Stimulated activated CD8-positive, alpha-beta memory T cell treated with anti-CD3 and anti-CD28 coated beads, Interleukin-4, amount 100 ng/mL, for 4 hours (primary cell): ENCODE results near the gene NIPSNAP3A.

Experiments used
- DNase-seq, 2 donors: peaks; one replicate each; pipeline ENCODE4 v3.0.0-alpha.2; 2020; ENCODE audit warnings: low read depth in 2 of 2, low spot score in 1 of 2

NIPSNAP3A gene

DNA sequence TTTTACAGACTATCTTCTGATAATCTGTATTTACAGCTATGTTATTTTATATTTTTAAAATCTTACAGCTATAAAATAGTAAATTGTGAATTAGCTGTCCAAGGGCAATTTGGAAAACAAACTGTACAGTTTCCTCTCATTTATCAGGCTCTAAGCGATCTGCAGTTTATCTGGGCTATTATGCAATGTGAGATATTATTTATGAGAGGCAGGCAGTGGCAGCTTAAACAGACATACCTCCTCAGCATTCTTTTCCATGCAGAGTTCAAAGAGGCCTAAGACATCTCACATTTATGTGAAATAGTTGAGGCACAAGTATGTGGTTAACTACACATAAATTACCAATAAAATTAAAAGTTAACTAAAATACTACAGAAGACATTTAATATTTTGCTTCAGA is 26.6 kb downstream of the NIPSNAP3A start:
- DNase-seq: no peak

DNA sequence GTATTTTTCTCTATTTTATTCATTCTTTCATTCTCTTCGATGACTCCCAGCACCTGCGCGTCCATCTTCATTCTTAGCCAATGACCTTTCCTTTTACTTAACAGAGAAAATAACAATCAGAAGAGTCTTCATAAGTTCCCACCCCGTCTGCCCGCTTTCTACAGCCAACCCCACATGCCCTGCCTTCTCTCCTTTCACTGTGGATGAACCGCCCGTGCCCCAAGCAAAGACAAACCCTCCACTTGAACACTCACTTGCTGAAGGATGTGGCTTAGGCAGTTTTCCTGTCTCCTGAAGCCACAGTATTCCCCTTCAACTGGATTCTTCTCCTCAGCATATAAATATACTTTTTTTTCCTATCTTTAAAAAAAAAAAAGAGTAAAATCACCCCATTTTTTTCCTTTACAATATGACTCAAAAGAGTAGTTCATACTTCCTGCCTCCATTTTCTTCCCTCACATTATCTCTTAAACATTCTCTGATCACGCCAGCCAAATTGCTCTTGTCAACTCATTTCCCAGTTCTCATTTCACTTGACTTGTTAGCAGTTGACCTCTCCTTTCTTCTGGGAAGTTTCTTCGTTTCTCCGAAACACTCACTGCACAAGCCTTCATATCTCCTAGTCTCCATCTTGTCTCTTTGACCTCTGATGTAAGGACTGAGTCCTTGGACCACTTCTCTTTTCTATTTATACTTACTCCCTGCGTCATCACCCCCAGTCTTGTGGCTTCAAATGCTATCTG is 27.5 kb downstream of the NIPSNAP3A start:
- no peak for DNase-seq

DNA sequence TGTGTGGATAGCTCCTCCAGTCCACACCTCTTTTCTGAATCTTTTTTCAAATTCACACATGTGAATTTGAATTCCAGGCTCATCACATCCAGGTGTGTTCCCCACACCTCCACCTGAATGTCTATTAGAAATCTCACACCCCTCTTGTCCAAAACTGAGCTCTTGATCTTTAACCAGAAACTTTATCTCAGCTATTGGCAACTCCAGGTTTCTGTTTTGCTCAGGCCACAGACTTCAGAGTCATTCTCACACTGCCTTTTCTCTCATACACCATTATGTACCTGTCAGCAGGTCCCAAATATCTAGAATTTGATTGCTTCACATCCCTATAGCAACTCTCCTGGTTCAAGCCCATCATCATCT is 28.1 kb downstream of the NIPSNAP3A start:
- no peak for DNase-seq

DNA sequence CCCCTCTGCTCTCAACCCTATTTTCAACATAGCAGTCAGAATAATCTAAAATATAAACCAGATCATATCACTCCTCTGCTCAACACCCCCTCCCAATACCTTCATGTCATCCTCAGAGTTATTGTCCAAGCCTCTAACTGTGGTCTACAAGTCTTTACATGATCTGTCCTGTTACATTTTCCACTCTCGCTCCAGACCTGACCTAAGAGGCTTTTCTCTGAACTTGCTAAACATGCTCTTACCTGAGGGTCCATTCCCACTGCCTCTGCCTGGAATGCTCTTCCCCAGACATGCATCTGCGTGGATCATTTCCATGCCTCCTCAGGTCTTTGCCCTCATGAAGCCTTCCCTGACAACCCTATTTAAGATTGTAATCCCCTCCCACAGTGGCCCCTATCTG is 28.5 kb downstream of the NIPSNAP3A start:
- DNase-seq: no peak

DNA sequence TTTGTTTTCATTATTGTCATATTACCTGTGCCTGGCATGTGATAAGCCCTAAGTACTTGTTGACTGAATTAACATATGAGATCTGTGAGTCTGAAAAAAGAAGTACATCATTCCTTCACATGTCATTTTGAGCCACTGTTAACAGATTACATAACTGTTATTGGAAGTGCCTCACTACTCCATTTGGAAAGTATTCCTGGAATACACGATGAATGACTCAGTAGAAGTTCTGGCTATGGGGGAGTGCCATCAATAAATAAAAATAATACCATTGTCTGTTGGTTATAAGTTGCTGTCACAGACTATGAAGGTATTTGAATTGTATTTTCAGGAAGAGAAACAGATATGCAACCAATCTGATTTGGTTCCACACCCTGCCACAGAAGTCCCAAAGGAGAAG is 29.3 kb downstream of the NIPSNAP3A start:
- no peak for DNase-seq

DNA sequence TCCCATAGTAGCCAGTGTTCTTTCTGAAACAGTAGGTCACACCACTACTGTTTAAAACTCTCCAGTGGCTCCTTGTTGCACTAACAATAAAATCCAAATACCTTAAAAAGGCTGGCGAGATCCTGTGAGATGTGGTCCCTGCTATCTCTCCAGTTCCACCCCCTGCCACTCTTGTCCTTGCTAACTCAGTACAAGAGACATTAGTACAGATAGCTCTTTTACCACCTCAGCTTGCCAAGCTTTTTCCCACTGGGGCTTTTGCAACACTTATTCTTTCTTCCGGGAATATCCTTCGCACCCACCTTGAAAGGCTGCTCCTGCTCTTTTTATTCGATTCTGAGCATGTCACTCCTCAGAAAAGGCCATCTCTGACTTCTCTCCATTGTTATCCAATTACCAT is 31.3 kb downstream of the NIPSNAP3A start:
- no peak for DNase-seq

DNA sequence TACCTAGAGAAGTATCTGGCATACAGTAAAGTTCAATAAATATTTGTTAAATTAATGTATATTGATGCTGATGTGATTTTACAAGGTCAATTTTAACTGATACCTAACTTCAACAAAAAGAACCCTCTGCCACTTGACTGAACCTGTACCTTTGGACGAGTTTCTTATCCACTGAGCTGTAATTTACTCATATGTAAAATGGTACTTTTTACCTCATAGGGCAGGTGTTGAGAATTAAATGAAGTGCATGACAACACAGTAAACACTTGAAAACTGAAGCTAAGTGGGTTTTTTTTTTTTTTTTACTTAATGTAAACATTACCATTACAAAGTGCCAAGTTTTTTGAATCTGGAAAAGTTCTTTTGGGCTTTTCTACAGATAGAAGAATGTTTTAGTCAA is 31.9 kb downstream of the NIPSNAP3A start:
- DNase-seq: no peak

- no peak for DNase-seq
These were observed 32.6 kb downstream of the NIPSNAP3A start for GRCh38 chr9:104779946-104780535.

- no peak for DNase-seq
These were observed 33.4 kb downstream of the NIPSNAP3A start for GRCh38 chr9:104780796-104781395.

- DNase-seq: no peak
These were observed 36.1 kb downstream of the NIPSNAP3A start for GRCh38 chr9:104783588-104783987.

GRCh38 chr9:104784098-104784497 is 36.6 kb downstream of the NIPSNAP3A start:
- DNase-seq: no peak

DNA sequence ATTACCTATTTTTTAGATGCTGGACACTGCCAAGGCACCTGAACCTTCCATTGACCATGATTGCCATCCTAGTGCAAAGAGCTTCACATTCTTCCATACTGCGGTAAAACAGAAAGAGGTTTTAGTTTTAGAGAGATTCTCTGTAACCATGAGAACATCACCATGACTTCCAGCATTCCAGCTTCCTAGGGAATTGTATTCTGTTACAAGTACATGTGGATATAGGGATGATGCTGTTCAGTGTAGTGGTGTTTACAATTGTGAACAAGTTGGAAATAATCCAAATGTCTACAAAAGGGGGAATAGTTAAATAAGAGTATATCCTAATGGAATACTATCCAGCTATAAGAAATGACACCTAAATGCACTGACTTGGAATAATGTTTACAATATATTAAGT is 38.8 kb downstream of the NIPSNAP3A start:
- DNase-seq: no peak

DNA sequence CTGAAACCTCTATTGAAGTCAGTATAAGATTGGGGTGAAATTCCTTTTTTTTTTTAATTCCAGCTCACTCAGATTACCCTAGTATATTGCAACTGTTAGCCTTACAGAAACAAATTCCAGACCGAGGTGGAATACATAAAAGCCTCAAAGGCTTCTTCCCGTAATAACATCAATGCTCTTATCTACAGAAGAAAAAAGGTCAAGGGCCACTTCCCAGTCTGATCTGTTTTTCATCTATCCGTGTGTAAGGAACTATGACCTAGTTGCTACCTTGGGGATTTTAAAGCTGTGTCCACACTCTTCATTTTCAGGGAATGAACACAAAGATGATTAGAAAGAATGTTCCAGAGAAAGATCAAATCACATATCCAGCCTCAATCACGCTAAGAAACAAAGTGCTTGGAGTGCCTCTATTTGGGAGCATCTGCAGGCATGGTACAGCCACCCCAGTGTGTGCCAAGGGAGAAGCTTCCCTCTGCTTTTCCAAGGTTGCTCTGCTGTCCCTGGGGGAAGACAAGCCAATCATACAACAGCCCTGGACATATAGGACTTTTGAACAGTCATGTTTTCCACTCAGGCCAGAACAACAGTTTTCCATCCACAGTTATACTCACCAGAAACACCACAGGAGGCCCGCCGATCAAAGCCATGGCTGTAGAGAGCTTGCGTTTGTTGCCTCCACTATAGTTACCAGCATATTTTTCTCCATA is 40.0 kb downstream of the NIPSNAP3A start:
- DNase-seq: no peak

GRCh38 chr9:104788251-104788650 is 40.8 kb downstream of the NIPSNAP3A start:
- DNase-seq: no peak

DNA sequence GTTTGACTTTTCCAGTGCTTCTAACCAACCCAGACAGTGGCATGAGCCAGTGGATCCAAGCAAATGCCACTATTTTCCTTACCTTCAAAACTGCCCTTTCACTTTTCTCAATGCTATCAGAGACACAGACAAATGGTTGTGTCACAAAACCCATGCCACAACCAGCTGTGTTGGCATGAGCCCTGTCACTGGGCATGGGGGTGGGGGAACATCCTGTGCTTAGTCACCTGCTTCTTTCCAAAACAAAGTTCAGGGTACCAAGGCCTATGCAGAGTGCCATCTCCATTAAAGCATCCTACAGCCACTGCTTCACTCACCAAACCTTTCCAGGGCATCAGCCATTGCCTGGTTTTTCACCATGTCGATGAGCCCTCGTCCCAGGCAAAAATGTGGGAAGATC is 46.6 kb downstream of the NIPSNAP3A start:
- no peak for DNase-seq

- no peak for DNase-seq
These were observed 47.6 kb downstream of the NIPSNAP3A start for GRCh38 chr9:104795082-104795481.

DNA sequence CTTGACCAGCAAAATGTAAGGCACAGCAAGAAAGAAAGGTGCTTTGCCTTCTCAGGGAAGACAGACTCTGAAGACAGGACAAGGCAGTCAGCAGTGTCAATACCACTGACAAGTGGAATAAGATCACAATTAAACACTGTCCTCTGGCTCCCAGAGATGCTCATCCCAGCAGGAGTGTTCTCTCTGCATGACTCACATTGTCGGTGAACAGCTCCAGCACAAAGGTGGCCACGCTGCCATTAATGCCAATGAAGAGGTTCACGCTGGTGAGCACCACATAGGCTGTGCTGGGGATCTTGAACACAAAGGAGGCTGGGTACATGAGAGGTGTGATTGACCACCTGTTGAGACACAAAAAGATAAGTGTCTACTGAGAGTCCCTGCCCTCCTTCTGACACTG is 48.4 kb downstream of the NIPSNAP3A start:
- no peak for DNase-seq

- DNase-seq: no peak
These were observed 50.9 kb downstream of the NIPSNAP3A start for GRCh38 chr9:104798209-104798995.

- no peak for DNase-seq
These were observed 52.7 kb downstream of the NIPSNAP3A start for GRCh38 chr9:104800068-104800785.

GRCh38 chr9:104802110-104802509 is 54.6 kb downstream of the NIPSNAP3A start:
- no peak for DNase-seq

GRCh38 chr9:104802906-104803305 is 55.4 kb downstream of the NIPSNAP3A start:
- no peak for DNase-seq
